IMR-90 (cell line): ENCODE data around the gene NCDN. TPM values are rescaled to one million over a fixed set of nuclear protein-coding genes. Genes with fewer than 3 reads are reported as not detected.

Source experiments
- ATAC-seq: fragments of 200-7000 bp; cut with Tn5 transposase; 2 replicates; pipeline ENCODE4 v1.9.1; 2020; ENCODE audit warnings: low read depth, mild to moderate bottlenecking, moderate library complexity
- BruUV-seq: library from RNA; stranded (reverse); fragments of 400-500 nt; replicated peaks from 2 replicates; lab custom pipeline; 2021; lab: Mats Ljungman, UMichigan
- CTCF ChIA-PET: fragments of 300-600 bp; formaldehyde crosslinking; extraction: SDS; loops from one replicate; lab custom pipeline; 2021; ENCODE audit warnings: antibody characterized with exemption; lab: Yijun Ruan, JAX
- POLR2A ChIA-PET: fragments of 300-600 bp; sonication (Branson Sonifier 250); formaldehyde crosslinking; loops from one replicate; lab custom pipeline; 2022; ENCODE audit warnings: antibody characterized with exemption; ENCODE audit not compliant: unreplicated experiment; lab: Charles Lee
- DNase-seq: peaks from one replicate; pipeline ENCODE4 v3.0.0; 2013
- H2AFZ ChIP-seq: replicated peaks from 2 replicates; pipeline ENCODE3; 2013; ENCODE audit warnings: low read length, mild to moderate bottlenecking; ENCODE audit not compliant: poor library complexity
- H2AK5ac ChIP-seq: 2 replicates; pipeline ENCODE4 v1.6.1; 2013; ENCODE audit warnings: low read depth, low read length, inconsistent platforms
- H2AK9ac ChIP-seq: replicated peaks from 2 replicates; pipeline ENCODE3; 2013; ENCODE audit warnings: mild to moderate bottlenecking, low read depth, low read length, moderate library complexity; ENCODE audit not compliant: poor library complexity
- H2BK120ac ChIP-seq: 2 replicates; pipeline ENCODE4 v1.6.1; 2013; ENCODE audit warnings: low read depth, low read length, inconsistent platforms
- H2BK15ac ChIP-seq: 3 replicates; pipeline ENCODE4 v1.6.1; 2013; ENCODE audit warnings: low read depth, low read length, inconsistent platforms
- H2BK20ac ChIP-seq: 2 replicates; pipeline ENCODE4 v1.6.1; 2013; ENCODE audit warnings: low read depth, mild to moderate bottlenecking, inconsistent platforms, low read length, moderate library complexity
- H2BK5ac ChIP-seq: 2 replicates; pipeline ENCODE4 v1.6.1; 2013; ENCODE audit warnings: mild to moderate bottlenecking, low read depth, low read length, inconsistent platforms; ENCODE audit not compliant: poor library complexity, severe bottlenecking
- H3K14ac ChIP-seq: replicated peaks from 2 replicates; pipeline ENCODE4 v1.6.1; 2013; ENCODE audit warnings: low read depth, low read length, inconsistent platforms
- H3K18ac ChIP-seq: 2 replicates; pipeline ENCODE4 v1.6.1; 2013; ENCODE audit warnings: low read depth, low read length, control low read depth
- H3K23ac ChIP-seq: 2 replicates; pipeline ENCODE4 v1.6.1; 2013; ENCODE audit warnings: low read depth, low read length, inconsistent platforms
- H3K27ac ChIP-seq: 2 replicates; pipeline ENCODE4 v1.5.1; 2013; ENCODE audit warnings: mild to moderate bottlenecking, control low read depth, low read length; ENCODE audit not compliant: insufficient read depth
- H3K27me3 ChIP-seq: 2 replicates; pipeline ENCODE4 v1.6.1; 2013; ENCODE audit warnings: low read length; ENCODE audit not compliant: control insufficient read depth, insufficient read depth
- H3K36me3 ChIP-seq: 2 replicates; pipeline ENCODE4 v1.6.1; 2013; ENCODE audit warnings: low read length, mixed read lengths; ENCODE audit not compliant: control insufficient read depth, insufficient read depth
- H3K4ac ChIP-seq: 2 replicates; pipeline ENCODE4 v1.6.1; 2013; ENCODE audit warnings: low read depth, low read length, inconsistent platforms
- H3K4me1 ChIP-seq: 2 replicates; pipeline ENCODE4 v1.6.1; 2013; ENCODE audit warnings: low read length, mixed read lengths; ENCODE audit not compliant: control insufficient read depth, insufficient read depth
- H3K4me2 ChIP-seq: 2 replicates; pipeline ENCODE4 v1.6.1; 2013; ENCODE audit warnings: low read depth, mild to moderate bottlenecking, control low read depth, low read length, moderate library complexity
- H3K4me3 ChIP-seq: 2 replicates; pipeline ENCODE4 v1.5.1; 2013; ENCODE audit warnings: low read depth, mild to moderate bottlenecking, control low read depth, low read length, moderate library complexity; ENCODE audit not compliant: insufficient read depth
- H3K56ac ChIP-seq: 2 replicates; pipeline ENCODE4 v1.6.1; 2013; ENCODE audit warnings: low read length, inconsistent platforms; ENCODE audit not compliant: insufficient read depth; ENCODE audit errors: extremely low read depth
- H3K79me1 ChIP-seq, 2 experiments: 2 replicates each; pipeline ENCODE4 v1.6.1; 2013; ENCODE audit warnings: low read length in 2 of 2, inconsistent platforms in 1 of 2, low read depth in 1 of 2
- H3K9ac ChIP-seq: 2 replicates; pipeline ENCODE4 v1.6.1; 2013; ENCODE audit warnings: low read depth, low read length, control low read depth
- H3K9me1 ChIP-seq: 2 replicates; pipeline ENCODE4 v1.6.1; 2013; ENCODE audit warnings: low read length, inconsistent platforms; ENCODE audit not compliant: insufficient read depth
- H3K9me3 ChIP-seq: 2 replicates; pipeline ENCODE4 v1.6.1; 2013; ENCODE audit warnings: low read length; ENCODE audit not compliant: control insufficient read depth, insufficient read depth
- H4K20me1 ChIP-seq: 2 replicates; pipeline ENCODE4 v1.6.1; 2013; ENCODE audit warnings: low read length, inconsistent platforms; ENCODE audit not compliant: insufficient read depth
- H4K5ac ChIP-seq: 2 replicates; pipeline ENCODE4 v1.6.1; 2013; ENCODE audit warnings: mild to moderate bottlenecking, low read depth, low read length, control low read depth
- H4K8ac ChIP-seq, 2 experiments: 2 replicates each; pipeline ENCODE4 v1.6.1; 2013; ENCODE audit warnings: low read depth in 2 of 2, low read length in 2 of 2, control low read depth in 1 of 2, inconsistent platforms in 1 of 2
- H4K91ac ChIP-seq: 2 replicates; pipeline ENCODE4 v1.6.1; 2013; ENCODE audit warnings: low read depth, low read length, inconsistent platforms; ENCODE audit not compliant: insufficient read depth
- FOS ChIP-seq: fragments of 150-350 bp; IDR thresholded peaks from 2 replicates; pipeline ENCODE4 v1.6.1; 2016; ENCODE audit warnings: low read depth, low read length
- MXI1 ChIP-seq: IDR thresholded peaks from 2 replicates; pipeline ENCODE4 v1.6.1; 2012; ENCODE audit warnings: low read depth, mild to moderate bottlenecking, low read length, moderate library complexity, borderline replicate concordance
- RFX5 ChIP-seq: IDR thresholded peaks from 2 replicates; pipeline ENCODE4 v1.8.0; 2012; ENCODE audit warnings: low read depth, mild to moderate bottlenecking, low read length, moderate library complexity
- USF2 ChIP-seq: fragments of 150-350 bp; IDR thresholded peaks from 2 replicates; pipeline ENCODE4 v1.6.1; 2017; ENCODE audit warnings: mild to moderate bottlenecking, antibody characterized with exemption, low read length, low read depth
- WGBS, 2 experiments: methylation state at CpG; one replicate each; pipeline versions ENCODE4 v1.1.5 to v1.1.7; 2013; ENCODE audit warnings: missing lambda C conversion rate in 2 of 2; ENCODE audit not compliant: insufficient read length in 1 of 2; ENCODE audit errors: extremely low coverage in 2 of 2; 5-methylcytosine and 5-hydroxymethylcytosine counted together
- dilution Hi-C: fragments of 300-500 bp; cut with HindIII; formaldehyde crosslinking; loops from one replicate; pipeline ENCODE4 v1.14.3; 2018; ENCODE audit warnings: low sequenced_read_pairs; ENCODE audit not compliant: unreplicated experiment
- in situ Hi-C: fragments of 300-500 bp; cut with MboI; formaldehyde crosslinking; loops from 3 replicates; pipeline ENCODE4 v1.14.3; 2019; ENCODE audit warnings: low sequenced_read_pairs, inconsistent platforms, mixed read lengths
- intact Hi-C: fragments of 100-400 bp; cut with micrococcal nuclease; formaldehyde crosslinking; loops from 2 replicates; pipeline ENCODE4 v1.10.0; 2022
- polyA plus RNA-seq, 3 experiments: library from polyadenylated mRNA; depleted of rRNA; stranded (reverse); fragments of >200 nt; gene quantifications; 2 replicates each; pipeline ENCODE4 v1.2.3, GENCODE V29; 2012; ENCODE audit warnings: low replicate concordance in 1 of 3
- total RNA-seq: library from RNA; depleted of rRNA; stranded (reverse); fragments of >200 nt; gene quantifications from 2 replicates; pipeline ENCODE4 v1.2.3, GENCODE V29; 2012
- TF ChIP-seq, protein P1 (sequence below): conservative IDR thresholded peaks from 2 replicates; pipeline ENCODE4 v1.5.1; 2012; ENCODE audit warnings: mild to moderate bottlenecking, low read depth, low read length, improper control_type of control experiment

Gene NCDN
- total and polyA plus RNA-seq, 2 of the 4 experiments (the other 2 are of a cell fraction) = 10.0 to 38.8 TPM

DNA sequence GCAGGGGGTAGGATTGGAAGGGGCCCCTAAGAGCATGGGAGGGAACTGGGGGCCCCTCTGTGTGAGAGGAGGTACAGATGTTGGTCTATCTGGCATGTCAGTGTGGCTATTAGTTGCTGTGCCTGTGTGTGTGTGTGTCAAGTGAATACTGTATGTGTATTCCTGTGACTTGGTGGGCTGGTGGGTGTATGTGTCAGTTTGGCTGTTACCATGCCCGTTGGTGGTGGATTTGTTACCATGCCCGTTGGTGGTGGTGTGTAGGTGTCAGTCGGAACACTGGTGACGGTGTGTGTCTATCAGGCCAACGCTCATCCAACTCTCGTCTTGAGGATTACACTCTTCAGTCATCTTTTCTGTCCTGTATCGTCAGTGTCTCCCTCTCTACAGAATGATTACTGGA, 38.1 kb downstream of the NCDN start:
- Histone ChIP-seq H4K20me1 (no peaks in the 10 kb centered on the region; the same call in 1 of the 2 replicates), H2AK5ac (no peak overlapping the region), H2BK15ac (no peak overlapping the region), H2AFZ (no peak overlapping the region), H2BK120ac (no peak overlapping the region), H4K8ac (no peak overlapping the region), H3K4me1 (no peaks in the 10 kb centered on the region), H3K14ac (no peak overlapping the region), H3K9ac (no peak overlapping the region), H3K4me2 (no peak overlapping the region), H3K27ac (no peak overlapping the region), H2BK5ac (no peak overlapping the region), H3K27me3 (no peaks in the 10 kb centered on the region), H2BK20ac (no peak overlapping the region), H3K79me1 (peaks cover 0 to 2% of the 10 kb centered on the region in 2 experiments; a peak in 1 of 4 replicates), H3K18ac (no peak overlapping the region), H3K9me1 (peaks cover 15% of the 10 kb centered on the region), H3K4me3 (no peak overlapping the region), H4K91ac (no peak overlapping the region), H4K5ac (no peak overlapping the region), H3K56ac (no peak overlapping the region), H3K9me3 (no peaks in the 10 kb centered on the region), H2AK9ac (no peak overlapping the region), H3K4ac (no peak overlapping the region), H3K36me3 (peaks cover 9% of the 10 kb centered on the region), H3K23ac (no peak overlapping the region)
- WGBS, 2 experiments = 100% methylated on average over 1 of the region's 7 CpGs; no CpG with 5 or more reads in 1 of the 2 experiments
- dilution Hi-C loops = no loop called here
- in situ Hi-C loops = no loop called here
- intact Hi-C loops = no loop called here
- DNase-seq (no peak), ATAC-seq (no peak)
- no TSS peak for BruUV-seq
- no peak for TF ChIP-seq RFX5
- TF ChIP-seq FOS = no peak
- TF ChIP-seq, protein P1, sequence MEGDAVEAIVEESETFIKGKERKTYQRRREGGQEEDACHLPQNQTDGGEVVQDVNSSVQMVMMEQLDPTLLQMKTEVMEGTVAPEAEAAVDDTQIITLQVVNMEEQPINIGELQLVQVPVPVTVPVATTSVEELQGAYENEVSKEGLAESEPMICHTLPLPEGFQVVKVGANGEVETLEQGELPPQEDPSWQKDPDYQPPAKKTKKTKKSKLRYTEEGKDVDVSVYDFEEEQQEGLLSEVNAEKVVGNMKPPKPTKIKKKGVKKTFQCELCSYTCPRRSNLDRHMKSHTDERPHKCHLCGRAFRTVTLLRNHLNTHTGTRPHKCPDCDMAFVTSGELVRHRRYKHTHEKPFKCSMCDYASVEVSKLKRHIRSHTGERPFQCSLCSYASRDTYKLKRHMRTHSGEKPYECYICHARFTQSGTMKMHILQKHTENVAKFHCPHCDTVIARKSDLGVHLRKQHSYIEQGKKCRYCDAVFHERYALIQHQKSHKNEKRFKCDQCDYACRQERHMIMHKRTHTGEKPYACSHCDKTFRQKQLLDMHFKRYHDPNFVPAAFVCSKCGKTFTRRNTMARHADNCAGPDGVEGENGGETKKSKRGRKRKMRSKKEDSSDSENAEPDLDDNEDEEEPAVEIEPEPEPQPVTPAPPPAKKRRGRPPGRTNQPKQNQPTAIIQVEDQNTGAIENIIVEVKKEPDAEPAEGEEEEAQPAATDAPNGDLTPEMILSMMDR = no peak
- no peak for TF ChIP-seq MXI1
- TF ChIP-seq USF2 = no peak
- POLR2A ChIA-PET = no interaction called here
- CTCF ChIA-PET = no interaction called here
